Stimulated activated CD8-positive, alpha-beta memory T cell treated with anti-CD3 and anti-CD28 coated beads, Interleukin-2, amount 100 ng/mL, for 48 hours (primary cell): ENCODE measurements around the gene ADARB2.
A peak's percentile ranks its signal among the peaks of the same experiment; 100 is the strongest.
"Not testable (repeated sequence)": the region's sequence is repeated elsewhere in the genome, so short reads cannot be mapped to it uniquely, and the experiment has no call there.

Experiments used
- DNase-seq, 2 donors: peaks; one replicate each; pipeline ENCODE4 v3.0.0-alpha.2; 2020; ENCODE audit warnings: low read depth in 2 of 2

Gene ADARB2

DNA sequence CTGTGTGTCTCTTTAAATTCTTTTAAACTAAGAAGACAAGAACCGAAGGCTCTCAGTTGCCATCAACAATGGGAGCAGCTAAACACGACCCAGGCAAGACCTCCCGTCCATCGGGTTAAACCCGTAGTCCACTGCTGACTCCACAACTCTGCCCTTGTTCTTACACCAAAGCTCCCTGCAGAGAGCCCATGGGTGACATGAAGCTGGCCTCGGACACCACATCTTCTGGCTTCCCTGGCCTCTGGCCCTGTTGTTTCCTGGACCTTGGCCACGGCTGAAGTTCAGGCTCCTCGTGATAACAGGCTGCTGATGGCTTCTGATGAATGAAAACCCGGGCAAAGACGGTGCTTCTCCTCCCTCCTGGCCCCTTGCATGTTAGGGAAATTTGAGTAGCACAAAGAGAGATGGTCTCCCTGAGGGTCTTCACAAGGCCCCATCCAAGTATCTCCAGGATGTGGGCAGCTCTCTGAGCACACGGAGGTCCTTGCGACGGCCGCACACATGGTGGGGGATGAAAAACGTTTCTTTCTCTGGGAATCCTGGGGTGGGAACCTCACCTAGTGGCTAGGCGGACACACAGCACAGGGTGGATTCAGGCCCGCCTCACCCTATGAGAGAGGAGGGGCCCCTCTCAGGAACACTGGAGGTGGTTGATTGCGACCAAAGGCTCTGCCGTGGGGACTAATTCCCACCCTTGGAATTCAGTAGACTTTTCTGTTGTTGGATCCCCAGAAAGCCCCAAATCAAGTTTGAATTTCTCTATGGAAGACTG lies 271.1 kb downstream of the ADARB2 start:
- no peak for DNase-seq

DNA sequence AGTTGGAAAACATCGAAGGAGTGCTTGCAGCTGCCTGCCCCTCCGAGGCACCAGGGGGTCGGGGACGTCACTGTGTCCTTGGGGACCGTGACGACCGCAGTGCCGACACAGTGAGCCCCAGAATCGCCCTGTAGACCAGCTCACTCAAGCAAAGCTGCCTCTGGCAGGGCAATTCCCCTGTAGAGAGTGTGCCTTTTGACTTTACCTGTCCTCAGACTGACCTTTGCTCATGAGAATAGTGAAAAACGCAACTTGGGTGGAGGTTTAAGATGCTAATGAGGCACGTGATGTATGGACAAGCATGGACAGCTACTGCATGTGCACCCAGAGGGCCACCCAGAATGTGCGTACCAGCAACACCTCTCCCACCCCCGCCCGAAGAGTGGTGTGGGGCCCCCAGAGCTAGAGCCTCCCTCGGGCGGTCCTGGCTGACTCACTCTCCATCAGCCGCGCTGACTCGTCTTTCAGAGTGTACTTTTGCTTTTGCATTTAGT lies 271.9 kb downstream of the ADARB2 start:
- peak in 1 of 2 donors; percentile 8 for DNase-seq

DNA sequence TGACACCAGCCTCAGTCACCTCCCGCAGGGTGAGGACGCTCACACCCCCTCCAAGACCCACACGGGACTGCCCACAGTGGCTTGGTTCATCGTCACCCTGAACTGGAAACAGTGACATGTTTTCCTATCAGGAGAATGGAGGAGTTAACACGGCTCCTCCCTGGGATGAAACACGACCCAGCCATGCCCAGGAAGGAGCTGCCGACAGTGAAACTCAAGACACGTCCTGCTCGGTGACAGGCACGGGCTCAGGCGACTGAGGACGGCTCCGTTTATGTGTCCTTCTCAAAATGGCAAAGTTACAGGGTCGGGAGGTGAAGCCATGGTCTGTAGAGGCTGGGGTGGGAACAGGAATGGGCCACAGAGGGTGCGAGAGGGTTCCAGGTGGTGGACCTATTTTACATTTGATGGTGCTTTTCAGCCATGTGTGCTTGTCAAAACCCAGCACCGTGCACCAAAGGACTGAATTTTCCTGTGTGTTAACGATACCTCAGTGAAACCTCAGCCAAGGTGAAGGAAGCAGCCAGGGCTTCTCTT lies 272.4 kb downstream of the ADARB2 start:
- DNase-seq = no peak

DNA sequence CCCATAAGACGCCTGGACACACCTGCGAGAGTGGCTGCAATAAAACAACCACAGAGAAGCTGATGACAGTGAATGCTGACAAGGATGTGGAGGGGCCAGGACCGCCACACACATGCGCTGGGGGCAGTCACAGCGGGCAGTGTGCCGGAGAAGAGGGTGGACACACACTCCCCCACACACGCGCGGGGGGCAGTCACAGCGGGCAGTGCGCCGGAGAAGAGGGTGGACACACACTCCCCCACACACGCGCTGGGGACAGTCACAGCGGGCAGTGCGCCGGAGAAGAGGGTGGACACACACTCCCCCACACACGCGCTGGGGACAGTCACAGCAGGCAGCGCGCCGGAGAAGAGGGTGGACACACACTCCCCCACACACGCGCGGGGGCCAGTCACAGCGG lies 273.4 kb downstream of the ADARB2 start:
- DNase-seq = not testable (repeated sequence)

DNA sequence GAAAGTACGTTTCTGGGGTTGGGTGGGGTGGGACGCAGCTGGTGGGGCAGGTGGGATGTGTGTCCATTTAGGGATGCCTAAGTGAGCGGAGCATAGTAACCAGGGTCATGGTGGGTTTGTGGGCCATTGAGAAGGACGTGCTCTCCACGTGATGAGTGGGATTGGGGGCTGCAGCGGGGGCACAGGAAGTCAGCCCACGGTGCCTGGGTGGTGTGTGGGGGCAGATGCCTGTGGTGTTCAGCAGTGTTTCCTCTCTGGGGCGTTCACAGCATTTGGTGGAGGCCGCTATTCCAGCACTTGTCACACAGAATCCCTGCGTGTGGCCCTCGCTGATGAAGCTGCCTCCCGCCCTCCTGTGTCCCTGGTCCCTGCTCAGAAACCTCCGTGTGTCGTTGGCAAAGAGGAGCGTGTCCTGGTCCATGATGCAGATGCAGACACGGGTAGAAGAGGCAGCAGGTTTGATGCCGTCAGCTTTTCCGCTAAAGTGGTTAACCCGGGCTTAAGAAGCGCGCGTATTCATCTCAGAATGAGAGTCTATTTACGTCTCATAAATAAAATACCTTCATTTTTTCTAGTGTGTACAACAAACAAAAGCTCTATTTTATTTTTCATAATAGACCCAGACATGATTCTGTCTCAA lies 274.2 kb downstream of the ADARB2 start:
- no peak for DNase-seq

DNA sequence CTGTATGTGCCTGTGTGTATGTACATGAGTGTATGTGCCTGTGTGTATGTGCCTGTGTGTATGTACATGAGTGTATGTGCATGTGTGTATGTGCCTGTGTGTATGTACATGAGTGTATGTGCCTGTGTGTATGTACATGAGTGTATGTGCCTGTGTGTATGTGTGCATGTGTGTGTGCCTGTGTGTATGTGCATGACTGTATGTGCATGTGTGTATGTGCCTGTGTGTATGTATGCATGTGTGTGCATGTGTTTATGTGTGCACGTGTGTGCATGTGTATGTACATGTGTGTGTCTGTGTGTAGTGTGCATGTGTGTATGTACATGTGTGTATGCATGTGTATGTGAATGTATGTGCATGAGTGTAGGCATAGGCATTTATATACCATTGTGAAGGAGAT lies 274.8 kb downstream of the ADARB2 start:
- no peak for DNase-seq

DNA sequence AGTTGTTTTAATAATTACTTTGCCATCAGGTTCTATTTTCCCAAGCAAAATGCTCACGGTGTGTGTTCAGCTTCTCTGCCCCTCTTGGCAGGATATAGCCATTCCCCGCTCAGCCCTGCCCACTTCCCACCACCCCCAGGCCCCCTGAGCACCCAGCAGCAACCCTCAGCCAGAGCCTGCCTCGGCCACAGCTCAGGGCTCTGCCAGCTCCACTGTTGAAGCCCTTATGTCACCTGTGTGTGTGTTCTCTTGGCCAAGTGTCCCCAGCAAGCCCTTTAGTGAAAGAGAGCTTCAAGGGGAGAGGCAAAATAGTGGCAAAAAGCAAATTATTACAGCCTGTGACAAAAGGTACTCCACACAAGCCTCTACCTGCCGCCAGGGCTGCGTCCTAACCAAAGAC lies 275.3 kb downstream of the ADARB2 start:
- DNase-seq = no peak

DNA sequence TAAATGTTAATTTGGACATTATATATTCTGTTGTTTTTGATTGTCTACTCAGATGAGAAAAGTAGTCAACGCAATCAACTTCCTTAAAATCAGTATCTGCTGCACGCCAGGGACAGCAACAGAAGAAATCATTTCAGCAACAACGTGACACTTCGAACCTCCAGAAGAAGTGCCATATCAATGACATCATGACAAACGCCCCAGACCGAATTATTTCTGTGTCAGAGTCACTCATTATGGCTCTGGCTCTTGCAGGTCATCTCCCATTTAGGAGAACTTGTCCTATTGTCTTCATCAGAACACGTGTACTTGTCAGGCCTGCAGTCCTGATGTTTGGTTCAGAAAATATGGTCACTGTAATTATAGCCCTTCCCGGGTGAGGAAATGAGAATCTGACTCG lies 276.3 kb downstream of the ADARB2 start:
- no peak for DNase-seq

DNA sequence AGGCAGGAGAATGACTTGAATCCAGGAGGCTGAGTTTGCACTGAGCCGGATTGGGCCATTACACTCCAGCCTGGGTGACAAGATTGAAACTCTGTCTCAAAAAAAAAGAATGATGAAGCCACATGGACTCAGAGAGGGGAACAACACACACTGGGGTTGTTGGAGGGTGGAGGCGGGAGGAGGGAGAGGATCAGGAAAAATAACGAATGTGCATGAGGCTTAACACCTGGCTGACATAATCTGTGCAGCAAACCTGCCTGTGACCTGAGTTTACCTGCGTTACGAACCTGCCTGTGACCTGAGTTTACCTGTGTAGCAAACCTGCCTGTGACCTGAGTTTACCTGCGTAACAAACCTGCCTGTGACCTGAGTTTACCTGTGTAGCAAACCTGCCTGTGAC lies 277.7 kb downstream of the ADARB2 start:
- not testable (repeated sequence) for DNase-seq

DNA sequence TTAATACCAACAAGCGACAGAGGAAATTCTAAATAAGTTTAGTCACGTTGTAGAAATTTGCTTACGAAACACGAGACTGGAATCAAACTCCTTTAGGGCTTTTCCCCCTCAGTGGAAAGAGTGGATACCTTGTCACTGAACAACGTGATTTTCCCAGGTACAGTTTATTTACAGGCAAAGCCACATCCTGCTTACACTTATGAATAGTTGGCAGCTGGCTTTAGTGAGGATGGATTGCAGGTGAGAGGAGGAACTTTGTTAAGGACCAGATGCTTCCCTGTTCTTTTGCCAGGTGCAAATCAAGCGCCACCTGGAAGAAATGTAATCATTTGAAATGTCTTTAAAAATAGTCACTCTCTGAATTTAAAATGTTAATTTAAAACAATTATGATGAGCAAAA lies 282.4 kb downstream of the ADARB2 start:
- DNase-seq = no peak

DNA sequence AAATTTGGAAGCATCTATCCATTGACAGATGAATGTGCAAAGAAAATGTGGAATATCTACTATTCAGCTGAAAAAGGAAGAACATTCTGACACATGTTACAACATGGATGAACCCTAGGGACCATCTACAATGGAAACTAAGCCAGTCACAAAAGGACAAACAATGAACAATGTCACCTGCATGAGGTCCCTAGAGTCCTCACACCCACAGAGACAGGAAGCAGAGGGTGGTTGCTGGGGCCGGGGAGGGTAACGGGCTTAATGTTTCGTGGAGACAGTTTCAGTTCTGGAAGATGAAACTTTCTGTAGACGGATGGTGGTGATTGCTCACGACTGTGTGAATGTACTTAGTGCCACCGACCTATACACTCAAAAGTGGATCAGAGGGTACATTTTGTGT lies 282.9 kb downstream of the ADARB2 start:
- no peak for DNase-seq

DNA sequence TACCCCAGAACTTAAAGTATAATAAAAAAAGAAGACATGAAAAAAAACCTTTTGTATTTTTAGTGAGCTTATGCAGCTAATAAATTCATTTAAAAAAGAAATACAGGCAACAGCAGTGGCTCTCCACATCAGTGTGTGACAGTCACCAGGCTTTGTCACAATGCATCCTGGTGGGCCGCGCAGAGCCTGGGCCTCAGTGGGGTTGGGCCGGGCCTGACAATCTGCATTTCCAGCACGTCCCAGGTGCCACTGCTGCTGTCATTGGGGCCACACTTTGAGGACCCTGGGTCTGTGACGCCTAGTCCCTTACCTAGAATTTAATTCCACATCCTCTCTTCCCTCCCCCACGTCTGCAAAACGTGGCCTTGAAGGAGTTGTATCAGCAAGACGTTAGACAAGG lies 284.5 kb downstream of the ADARB2 start:
- no peak for DNase-seq

DNA sequence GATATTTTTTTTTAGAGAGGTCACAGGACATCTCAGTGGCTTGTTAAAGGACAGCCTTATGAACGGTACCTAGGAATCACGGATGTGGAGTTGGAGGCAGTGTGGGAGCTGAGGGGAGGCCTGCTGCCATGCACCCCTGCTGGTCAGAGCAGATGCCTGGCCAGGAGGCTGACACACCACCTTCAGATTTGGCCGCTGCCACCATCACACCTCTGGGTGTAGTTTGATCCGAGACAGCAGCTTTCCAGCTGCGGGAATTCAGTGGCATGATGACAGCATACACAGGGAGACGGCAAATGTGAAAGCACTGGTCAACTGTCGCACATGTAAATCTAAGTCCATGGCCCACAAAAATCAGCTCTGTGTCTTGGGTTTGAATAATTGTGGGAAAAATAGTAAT lies 285.4 kb downstream of the ADARB2 start:
- no peak for DNase-seq

DNA sequence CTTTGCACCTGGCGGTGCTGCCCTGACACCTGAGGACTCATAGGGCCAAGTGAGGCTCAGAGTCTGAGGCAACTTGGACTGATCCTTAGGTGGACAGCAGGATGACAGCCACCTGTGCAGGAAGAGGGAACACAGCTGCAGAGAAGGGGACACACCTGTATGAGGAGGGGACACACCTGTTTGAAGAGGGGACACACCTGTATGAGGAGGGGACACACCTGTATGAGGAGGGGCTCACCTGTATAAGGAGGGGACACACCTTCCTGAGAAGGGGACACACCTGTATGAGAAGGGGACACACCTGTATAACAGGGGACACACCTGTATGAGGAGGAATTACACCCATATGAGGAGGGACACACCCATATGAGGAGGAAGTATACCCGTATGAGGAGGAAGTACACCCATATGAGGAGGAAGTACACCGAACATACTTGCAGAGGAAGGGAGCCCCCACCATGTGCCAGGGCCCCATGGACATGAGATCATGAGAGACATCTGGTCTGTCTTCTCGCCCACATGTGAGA lies 285.9 kb downstream of the ADARB2 start:
- no peak for DNase-seq

DNA sequence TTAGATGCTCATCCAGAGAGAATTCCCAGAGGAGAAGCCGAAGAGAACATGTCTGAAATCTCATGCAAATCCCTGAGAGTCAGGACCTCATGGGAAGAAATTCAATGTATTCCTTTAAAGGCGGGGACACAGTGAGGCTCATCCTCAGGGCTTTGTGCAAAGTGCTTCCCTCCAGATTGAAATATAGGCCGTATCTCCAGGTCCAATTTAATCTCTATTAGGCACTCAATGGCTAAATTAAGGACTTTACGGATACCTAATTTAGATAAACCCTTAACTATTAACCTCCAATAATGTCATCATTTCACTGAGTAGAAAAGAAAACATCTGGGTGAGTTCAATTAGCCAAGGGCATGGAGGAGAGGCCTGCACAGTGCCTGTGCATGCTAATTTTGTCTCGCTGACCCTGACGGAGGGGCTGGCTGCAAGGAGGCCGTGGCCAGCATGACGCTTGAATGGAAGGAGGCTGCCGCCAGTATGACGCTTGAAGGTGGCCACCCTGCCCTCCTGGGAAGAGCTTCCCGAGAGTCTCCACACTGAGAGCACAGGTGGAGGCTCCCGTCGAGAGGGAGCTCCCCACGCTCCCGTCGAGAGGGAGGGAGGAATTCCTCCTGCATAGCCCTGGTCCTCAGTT lies 287.6 kb downstream of the ADARB2 start:
- no peak for DNase-seq

DNA sequence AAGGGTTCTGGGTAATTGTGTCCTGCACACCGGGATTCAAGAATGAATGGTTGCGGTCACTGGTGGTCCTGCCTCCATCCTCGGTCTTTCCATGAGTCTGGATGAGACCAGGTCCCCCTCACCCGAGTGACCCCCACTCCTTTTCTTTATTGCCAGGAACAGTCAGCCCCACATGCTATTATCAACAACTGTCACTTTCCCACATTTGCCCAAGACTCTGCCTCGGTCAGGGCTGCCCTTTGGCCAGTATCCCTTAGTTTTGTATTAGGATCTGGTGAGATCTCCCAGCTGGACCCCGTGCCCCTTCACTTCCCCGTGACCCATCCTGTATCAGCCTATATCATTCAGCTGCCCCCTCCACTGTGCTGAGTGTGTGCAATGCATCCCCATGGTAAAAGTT lies 288.3 kb downstream of the ADARB2 start:
- no peak for DNase-seq

DNA sequence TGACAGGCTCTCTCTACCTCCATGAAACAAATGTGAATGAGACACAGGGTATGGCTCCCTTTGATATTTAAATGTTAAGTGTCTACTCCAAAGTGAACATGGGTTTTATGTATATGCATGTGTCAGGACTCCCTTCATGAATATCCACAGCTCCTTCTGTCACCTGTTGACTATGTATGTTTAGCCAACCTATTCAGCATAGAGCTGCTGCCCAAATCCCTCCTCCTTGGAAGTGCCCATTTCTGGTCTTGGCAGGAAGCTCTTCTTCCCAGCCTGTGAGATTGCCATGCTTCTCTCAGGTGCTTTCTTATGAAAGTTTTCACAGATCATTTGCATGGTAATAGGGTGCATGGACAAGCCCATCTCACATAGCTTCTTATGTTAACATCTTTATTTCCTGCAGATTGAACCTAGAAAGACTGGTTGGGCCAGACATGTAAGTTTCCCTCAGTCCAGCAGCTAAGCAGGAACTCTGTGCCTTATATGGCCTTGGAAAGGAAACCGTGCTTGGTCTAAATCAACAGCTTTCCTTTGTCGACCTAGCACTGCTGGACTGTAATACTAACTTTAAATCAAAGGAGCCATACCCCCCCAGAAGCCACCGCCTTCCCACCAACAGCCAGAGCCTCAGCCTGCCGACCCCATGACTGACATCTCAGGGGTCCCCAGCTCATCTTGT lies 288.9 kb downstream of the ADARB2 start:
- no peak for DNase-seq

DNA sequence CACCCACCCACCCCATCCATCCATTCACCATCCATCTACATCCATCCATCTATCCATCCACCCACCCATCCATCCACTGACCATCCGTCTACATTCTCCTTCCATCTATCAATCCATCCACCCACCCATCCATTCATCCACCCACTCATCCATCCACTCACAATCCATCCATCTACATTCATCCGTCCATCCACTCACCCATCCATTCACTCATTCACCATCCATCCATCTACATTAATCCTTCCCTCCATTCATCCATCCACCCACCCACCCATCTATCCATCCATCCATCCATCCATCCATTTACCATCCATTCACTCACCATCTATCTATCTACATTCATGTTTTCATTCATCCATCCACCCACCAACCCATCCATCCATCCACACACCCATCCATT lies 292.5 kb downstream of the ADARB2 start:
- no peak for DNase-seq

DNA sequence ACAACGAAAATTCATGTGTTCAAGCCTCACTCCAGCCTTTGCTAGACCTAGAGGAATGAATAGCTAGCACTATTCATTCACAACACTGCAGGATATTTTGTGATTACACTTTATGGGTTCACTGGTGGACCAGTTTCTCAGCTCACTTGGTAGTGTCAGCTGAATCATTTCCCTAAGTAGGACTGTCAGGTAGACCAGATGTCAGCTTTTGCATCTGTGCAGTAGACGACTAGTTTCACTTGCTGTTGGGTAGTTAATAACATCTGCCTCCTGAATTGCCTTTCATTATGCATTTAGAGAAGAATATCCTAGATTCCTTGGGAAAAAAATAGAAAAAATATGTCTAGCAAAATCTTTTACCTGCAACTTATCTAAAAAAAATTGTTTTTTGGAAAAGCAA lies 296.4 kb downstream of the ADARB2 start:
- DNase-seq = no peak

DNA sequence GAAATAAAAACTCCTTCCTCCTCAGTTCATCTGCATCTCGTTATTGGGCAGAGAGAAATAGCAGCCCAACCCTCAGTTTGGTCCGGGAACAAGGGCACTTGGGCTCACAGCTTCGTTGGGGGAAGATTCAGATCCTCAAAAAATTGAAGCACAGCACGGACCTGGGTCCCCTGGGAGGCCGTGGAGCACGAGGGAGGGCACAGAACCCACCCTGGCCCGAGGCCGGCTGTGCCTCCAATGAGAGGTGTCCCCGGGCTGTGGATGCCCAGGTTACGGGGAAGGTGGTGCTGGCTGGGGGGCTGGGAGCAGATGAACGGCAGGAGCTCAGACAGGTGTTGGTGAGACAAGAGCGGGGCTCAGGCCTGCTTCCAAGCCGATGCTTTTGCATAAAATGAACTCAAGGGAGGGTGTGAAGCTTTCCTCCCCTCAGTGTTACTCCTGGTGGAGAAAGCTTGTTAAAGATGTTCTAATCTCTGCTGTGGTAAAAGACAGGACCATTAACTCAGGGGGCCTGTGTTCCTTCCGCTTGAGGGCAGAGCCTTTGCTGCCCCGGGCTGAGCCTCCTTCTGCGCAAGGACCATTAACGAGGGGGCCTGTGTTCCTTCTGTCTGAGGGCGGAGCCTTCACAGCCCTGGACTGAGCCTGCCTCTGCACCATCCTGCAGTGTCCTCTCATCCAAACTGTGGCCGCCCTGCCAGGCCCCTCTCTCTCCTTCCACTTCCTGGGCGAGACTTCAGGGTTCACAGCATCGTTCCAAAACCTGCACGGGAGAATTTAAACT lies 302.2 kb downstream of the ADARB2 start:
- no peak for DNase-seq

DNA sequence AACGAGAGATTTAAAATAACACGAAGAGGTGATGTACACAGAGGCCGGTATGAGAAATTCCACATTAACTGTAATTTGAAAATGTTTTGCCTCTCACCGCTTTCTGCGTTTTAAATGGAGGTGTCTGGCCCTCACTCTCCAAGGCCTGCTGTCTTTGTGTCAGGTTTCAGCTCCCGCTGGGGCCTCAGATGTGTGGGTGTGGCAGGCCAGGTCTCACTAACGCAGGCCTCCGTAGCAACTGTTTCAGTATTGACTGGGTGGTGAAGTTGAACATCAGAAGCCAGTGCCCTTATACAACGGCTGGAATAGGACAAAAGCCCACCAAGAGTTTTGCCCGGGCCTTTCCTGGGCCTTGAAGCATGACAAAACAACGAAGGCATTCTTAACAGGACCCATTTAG lies 303.1 kb downstream of the ADARB2 start:
- DNase-seq = no peak
